Peyer's patch (tissue), 4 donors: ENCODE results near the gene BRD1.

Experiments used
- CTCF ChIP-seq, 6 experiments: fragments of 450-650 bp in 4 of 6; fragments of 200-600 bp in 2 of 6; sonication (generic) in 1 of 6; IDR thresholded peaks; one replicate each; pipeline ENCODE4 v1.5.1; 2017 to 2019; ENCODE audit warnings: antibody characterized with exemption in 6 of 6, mild to moderate bottlenecking in 3 of 6, moderate library complexity in 1 of 6
- POLR2A ChIP-seq, 2 donors: fragments of 450-650 bp; IDR thresholded peaks; one replicate each; pipeline ENCODE4 v1.5.1; 2017; ENCODE audit warnings: antibody characterized with exemption in 2 of 2, mild to moderate bottlenecking in 2 of 2, moderate library complexity in 2 of 2

GRCh38 chr22:49825436-49825835 is 2.2 kb downstream of the BRD1 start:
- TF ChIP-seq CTCF (IDR thresholded peaks at IDR 0.05) = no peak
- no peak for TF ChIP-seq POLR2A (IDR thresholded peaks at IDR 0.05)
